WTC11 (cell line): Measurements from ENCODE around the gene SDK2.
A peak's percentile ranks its signal among the peaks of the same experiment; 100 is the strongest.

ENCODE experiments used
- AFF4 ChIP-seq: sonication (generic); formaldehyde crosslinking; IDR thresholded peaks from 2 replicates; pipeline ENCODE4 v1.8.1; 2023; ENCODE audit warnings: mild to moderate bottlenecking, missing genetic modification reagents, borderline replicate concordance
- CREB1 ChIP-seq: sonication (generic); formaldehyde crosslinking; IDR thresholded peaks from 2 replicates; pipeline ENCODE4 v1.8.0; 2023; ENCODE audit warnings: mild to moderate bottlenecking, missing genetic modification reagents
- CTCF ChIP-seq: fragments of 200-600 bp; IDR thresholded peaks from 2 replicates; pipeline ENCODE4 v1.8.0; 2022; ENCODE audit warnings: antibody characterized with exemption
- E2F4 ChIP-seq: sonication (generic); formaldehyde crosslinking; IDR thresholded peaks from 2 replicates; pipeline ENCODE4 v1.8.1; 2022; ENCODE audit warnings: low read depth, mild to moderate bottlenecking, moderate library complexity, missing genetic modification reagents, borderline replicate concordance
- FOXJ3 ChIP-seq: sonication (generic); formaldehyde crosslinking; IDR thresholded peaks from 2 replicates; pipeline ENCODE4 v1.9.0; 2021; ENCODE audit warnings: missing genetic modification reagents, mild to moderate bottlenecking, borderline replicate concordance
- FOXP1 ChIP-seq: sonication (generic); formaldehyde crosslinking; IDR thresholded peaks from 2 replicates; pipeline ENCODE4 v1.8.0; 2022; ENCODE audit warnings: missing genetic modification reagents, mild to moderate bottlenecking, moderate library complexity, borderline replicate concordance
- FOXP4 ChIP-seq: sonication (generic); formaldehyde crosslinking; IDR thresholded peaks from 2 replicates; pipeline ENCODE4 v1.8.0; 2022; ENCODE audit warnings: mild to moderate bottlenecking, missing genetic modification reagents
- GABPB1 ChIP-seq: sonication (generic); formaldehyde crosslinking; IDR thresholded peaks from 2 replicates; pipeline ENCODE4 v1.8.1; 2023; ENCODE audit warnings: mild to moderate bottlenecking, missing genetic modification reagents
- HMGXB4 ChIP-seq: sonication (generic); formaldehyde crosslinking; IDR thresholded peaks from 2 replicates; pipeline ENCODE4 v1.8.1; 2023; ENCODE audit warnings: mild to moderate bottlenecking, moderate library complexity, missing genetic modification reagents
- IRF1 ChIP-seq: sonication (generic); formaldehyde crosslinking; IDR thresholded peaks from 2 replicates; pipeline ENCODE4 v1.8.0; 2023; ENCODE audit warnings: missing genetic modification reagents
- SMAD3 ChIP-seq: sonication (generic); formaldehyde crosslinking; IDR thresholded peaks from 2 replicates; pipeline ENCODE4 v1.8.0; 2022; ENCODE audit warnings: missing genetic modification reagents, mild to moderate bottlenecking, borderline replicate concordance
- USF1 ChIP-seq: sonication (generic); formaldehyde crosslinking; IDR thresholded peaks from 2 replicates; pipeline ENCODE4 v1.8.0; 2022; ENCODE audit warnings: mild to moderate bottlenecking, missing genetic modification reagents
- ZBTB43 ChIP-seq: sonication (generic); formaldehyde crosslinking; IDR thresholded peaks from 2 replicates; pipeline ENCODE4 v1.8.1; 2023; ENCODE audit warnings: mild to moderate bottlenecking, missing genetic modification reagents
- ZNF121 ChIP-seq: sonication (generic); formaldehyde crosslinking; IDR thresholded peaks from 2 replicates; pipeline ENCODE4 v1.8.0; 2023; ENCODE audit warnings: missing genetic modification reagents

- TF ChIP-seq CTCF: no peak
- no peak for TF ChIP-seq E2F4 (CRISPR knock-in tag)
- no peak for TF ChIP-seq FOXJ3 (CRISPR knock-in tag)
- peak; percentile 12; the same call in 1 of the 2 replicates for TF ChIP-seq FOXP4
- no peak for TF ChIP-seq AFF4 (CRISPR knock-in tag)
- peak; percentile 13; the same call in 1 of the 2 replicates for TF ChIP-seq SMAD3 (CRISPR knock-in tag)
- TF ChIP-seq IRF1 (CRISPR knock-in tag): peak; percentile 53; the same call in 1 of the 2 replicates
- 0 out of 2 replicates have a peak, but pooled peaks have one; percentile 30 for TF ChIP-seq USF1
- TF ChIP-seq GABPB1 (CRISPR knock-in tag): peak; percentile 57
- no peak; the same call in 1 of the 2 replicates for TF ChIP-seq FOXP1 (CRISPR knock-in tag)
- no peak for TF ChIP-seq HMGXB4 (CRISPR knock-in tag)
- no peak for TF ChIP-seq CREB1
- no peak for TF ChIP-seq ZNF121 (CRISPR knock-in tag)
- TF ChIP-seq ZBTB43 (CRISPR knock-in tag): 0 out of 2 replicates have a peak, but pooled peaks have one; percentile 35
These were observed 332.2 kb downstream of the SDK2 start, which contains the start of gene CDC42EP4 for GRCh38 chr17:73311781-73312641.
